Left lung (tissue), 10 donors: ENCODE data around the gene MARCHF4. TPM values are rescaled to one million over a fixed set of nuclear protein-coding genes. Genes with fewer than 3 reads are reported as not detected.

Source experiments
- ATAC-seq: fragments of 200-7000 bp; cut with Tn5 transposase; one replicate; pipeline ENCODE4 v1.9.1; 2020; ENCODE audit warnings: moderate library complexity
- DNase-seq, 4 donors: peaks; one replicate each; pipeline ENCODE4 v3.0.0-alpha.2; 2013 to 2020
- H3K27ac ChIP-seq, 2 donors: fragments of 200-600 bp; sonication (generic) in 1 of 2; one replicate each; pipeline versions ENCODE4 v1.5.0 to v1.8.0; 2020 to 2021
- H3K27me3 ChIP-seq, 2 donors: fragments of 200-600 bp; sonication (generic) in 1 of 2; one replicate each; pipeline versions ENCODE4 v1.5.0 to v1.8.0; 2020 to 2021
- H3K36me3 ChIP-seq, 2 donors: fragments of 200-600 bp; sonication (generic) in 1 of 2; one replicate each; pipeline versions ENCODE4 v1.5.0 to v1.8.0; 2020 to 2021
- H3K4me1 ChIP-seq, 2 donors: fragments of 200-600 bp; one replicate each; pipeline ENCODE4 v1.8.0; 2021
- H3K4me3 ChIP-seq, 2 donors: fragments of 200-600 bp; sonication (generic) in 1 of 2; one replicate each; pipeline versions ENCODE4 v1.5.0 to v1.8.0; 2020 to 2021; ENCODE audit warnings: mild to moderate bottlenecking in 1 of 2
- H3K9me3 ChIP-seq, 2 donors: fragments of 200-600 bp; sonication (generic) in 1 of 2; one replicate each; pipeline versions ENCODE4 v1.5.0 to v1.8.0; 2020 to 2021
- CTCF ChIP-seq, 2 donors: fragments of 200-600 bp; sonication (generic) in 1 of 2; IDR thresholded peaks; one replicate each; pipeline versions ENCODE4 v1.5.0 to v1.8.0; 2021; ENCODE audit warnings: antibody characterized with exemption in 2 of 2
- intact Hi-C, 2 donors: fragments of 100-400 bp; cut with DNase I; formaldehyde crosslinking; loops; one replicate each; pipeline versions ENCODE4 v1.11.2 to v1.14.2; 2022
- polyA plus RNA-seq, 6 donors: library from polyadenylated mRNA; unstranded; fragments of 120-200 nt; gene quantifications; one replicate each; pipeline ENCODE4 v1.2.1, GENCODE V29; 2013; ENCODE audit not compliant: insufficient read length in 6 of 6
- total RNA-seq, 2 donors: library from RNA; stranded (reverse); fragmentation: NEBNext Ultra II Directional; extraction: Animal tissue kit (Norgen Biotek cat#: 25700); gene quantifications; one replicate each; pipeline ENCODE4 v1.2.1, GENCODE V29; 2021
- donor health status: DM: no; HTN: yes; CAD: no.
- donor health status: DM: no; HTN: no; CAD: no.

The MARCHF4 gene
- total and polyA plus RNA-seq, 8 donors = 0.15 to 0.61 (median 0.22) TPM; not detected in 1

DNA sequence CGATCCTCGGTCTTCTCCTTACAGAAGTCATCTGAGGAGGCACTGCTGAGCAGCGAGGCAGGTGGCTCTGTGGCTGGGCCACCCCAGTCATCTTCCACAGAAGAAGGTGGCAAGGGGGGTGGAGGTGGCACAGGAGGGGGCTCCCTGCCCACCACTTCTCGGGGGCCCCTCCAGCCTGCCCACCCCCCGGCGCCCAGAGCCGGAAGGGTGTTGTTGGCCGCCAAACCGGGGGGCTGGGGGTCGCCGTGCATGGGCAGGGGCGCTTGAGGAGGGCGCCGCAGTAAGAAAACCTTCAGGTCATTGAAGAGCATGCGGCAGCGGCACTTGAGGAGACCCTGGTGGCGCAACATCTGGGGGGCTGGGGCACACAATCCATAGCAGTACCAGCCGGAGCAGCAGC, 2.5 kb downstream of the MARCHF4 start:
- H3K27ac ChIP-seq = no peak overlapping the region
- H3K9me3 ChIP-seq = no peaks in the 10 kb centered on the region
- H3K27me3 ChIP-seq = peaks cover 44 to 97% of the 10 kb centered on the region in 2 donors
- H3K4me1 ChIP-seq = peaks cover 11 to 14% of the 10 kb centered on the region in 2 donors
- H3K36me3 ChIP-seq = no peaks in the 10 kb centered on the region
- TF ChIP-seq CTCF (IDR thresholded peaks at IDR 0.05) = no peak
- DNase-seq = no peak
- ATAC-seq = no peak
- intact Hi-C loops = no loop called here
- no peak overlapping the region for H3K4me3 ChIP-seq

DNA sequence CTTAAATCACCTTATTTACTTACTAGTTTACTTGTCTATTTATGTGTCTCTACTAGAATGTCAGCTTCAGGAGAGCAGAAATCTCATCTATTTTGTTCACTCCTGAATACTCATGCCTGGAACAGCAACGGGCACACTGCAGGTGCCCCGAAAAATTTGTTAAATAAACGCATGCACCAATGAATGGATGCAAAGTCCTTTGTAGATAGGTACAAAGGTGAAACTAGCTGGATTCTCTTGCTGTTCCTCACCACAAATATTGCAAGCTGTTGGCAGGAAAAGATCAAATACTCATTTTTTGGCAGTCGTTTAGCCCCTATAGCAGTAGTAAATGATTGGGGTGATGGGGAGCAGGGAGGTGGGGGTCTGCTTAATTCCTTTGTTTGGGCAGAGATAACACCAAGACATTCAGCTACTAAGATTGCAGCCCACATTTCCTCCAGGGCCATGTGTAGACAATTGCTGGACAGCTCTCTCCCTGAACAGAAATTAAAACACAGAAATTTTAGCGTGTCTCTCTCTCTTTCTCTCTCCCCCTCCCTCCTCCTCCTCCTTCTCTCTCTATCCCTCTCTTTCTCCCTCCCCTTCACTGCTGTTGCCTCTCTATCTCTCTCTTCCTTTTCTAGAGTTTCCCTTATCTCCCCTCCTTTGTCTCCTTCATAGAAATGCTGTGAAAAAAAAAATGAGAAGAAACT, 5.4 kb downstream of the MARCHF4 start:
- TF ChIP-seq CTCF (IDR thresholded peaks at IDR 0.05) = no peak
- H3K27ac ChIP-seq = no peak overlapping the region
- DNase-seq = no peak
- no peaks in the 10 kb centered on the region for H3K36me3 ChIP-seq
- no peak overlapping the region for H3K4me3 ChIP-seq
- ATAC-seq = no peak
- intact Hi-C loops = no loop called here
- peaks cover 4 to 8% of the 10 kb centered on the region in 2 donors for H3K4me1 ChIP-seq
- H3K9me3 ChIP-seq = no peaks in the 10 kb centered on the region
- H3K27me3 ChIP-seq = peaks cover 36 to 68% of the 10 kb centered on the region in 2 donors

DNA sequence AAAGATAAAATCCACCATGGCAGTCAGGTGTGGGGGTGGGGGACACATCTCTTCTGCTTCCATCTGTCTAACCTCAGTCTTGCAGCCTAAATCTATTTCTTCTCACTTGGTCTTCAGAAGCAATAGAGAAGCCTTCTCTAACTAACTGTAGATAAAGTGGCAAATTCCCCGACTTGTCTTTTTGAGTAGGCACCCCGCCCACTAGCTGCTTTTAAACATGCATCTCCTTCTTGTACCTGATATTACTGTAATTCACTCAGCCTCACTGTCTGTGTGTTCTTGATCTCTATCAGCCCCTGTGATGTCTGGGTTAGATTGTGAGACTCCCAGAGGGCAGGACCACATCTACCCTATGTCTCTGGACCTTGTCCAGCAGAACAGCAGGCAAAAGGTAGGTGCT, 6.8 kb downstream of the MARCHF4 start:
- intact Hi-C loops = no loop called here
- H3K9me3 ChIP-seq = no peaks in the 10 kb centered on the region
- H3K27me3 ChIP-seq = peaks cover 22 to 54% of the 10 kb centered on the region in 2 donors
- H3K4me3 ChIP-seq = no peak overlapping the region
- H3K36me3 ChIP-seq = no peaks in the 10 kb centered on the region
- no peak for DNase-seq
- no peak for TF ChIP-seq CTCF (IDR thresholded peaks at IDR 0.05)
- H3K4me1 ChIP-seq = no peaks in the 10 kb centered on the region
- H3K27ac ChIP-seq = no peak overlapping the region
- ATAC-seq = no peak

- no peak for TF ChIP-seq CTCF (IDR thresholded peaks at IDR 0.05)
- no peak overlapping the region for H3K4me3 ChIP-seq
- no peaks in the 10 kb centered on the region for H3K4me1 ChIP-seq
- H3K27ac ChIP-seq = no peak overlapping the region
- no peaks in the 10 kb centered on the region for H3K9me3 ChIP-seq
- peaks cover under 1 to 31% of the 10 kb centered on the region in 2 donors for H3K27me3 ChIP-seq
- DNase-seq (no peak), ATAC-seq (no peak)
- no peaks in the 10 kb centered on the region for H3K36me3 ChIP-seq
- intact Hi-C loops = no loop called here
Measured at GRCh38 chr2:216363221-216363620, 9.1 kb downstream of the MARCHF4 start.

GRCh38 chr2:216362730-216363129, 9.6 kb downstream of the MARCHF4 start:
- DNase-seq (peak in 2 of 4 donors; percentile 80 to 89), ATAC-seq (no peak)
- no peak overlapping the region for H3K27ac ChIP-seq
- no peaks in the 10 kb centered on the region for H3K9me3 ChIP-seq
- intact Hi-C loops = no loop called here
- H3K4me1 ChIP-seq = no peaks in the 10 kb centered on the region
- H3K36me3 ChIP-seq = no peaks in the 10 kb centered on the region
- H3K4me3 ChIP-seq = no peak overlapping the region
- peaks cover 0 to 26% of the 10 kb centered on the region in 2 donors for H3K27me3 ChIP-seq
- TF ChIP-seq CTCF (IDR thresholded peaks at IDR 0.05) = no peak
